GM12878 (cell line): Measurements from ENCODE around the gene RASAL2. TPM values are rescaled to one million over a fixed set of nuclear protein-coding genes. Genes with fewer than 3 reads are reported as not detected.
A peak's percentile ranks its signal among the peaks of the same experiment; 100 is the strongest.

Experiments used
- ATAC-seq: fragments of 200-7000 bp; cut with Tn5 transposase; 3 replicates; pipeline ENCODE4 v1.9.1; 2020; ENCODE audit warnings: mild to moderate bottlenecking, moderate library complexity
- BruUV-seq: library from RNA; stranded (reverse); fragments of 400-500 nt; replicated peaks from 2 replicates; lab custom pipeline; 2021; lab: Mats Ljungman, UMichigan
- CTCF ChIA-PET: fragments of 300-600 bp; sonication (Branson Sonifier 250); formaldehyde crosslinking; extraction: SDS; loops from one replicate; lab custom pipeline; 2021; ENCODE audit warnings: inconsistent platforms; lab: Yijun Ruan, JAX
- POLR2A ChIA-PET: fragments of 350-600 bp; formaldehyde crosslinking; extraction: SDS; loops from one replicate; lab custom pipeline; 2021; ENCODE audit warnings: inconsistent platforms; lab: Charles Lee
- RAD21 ChIA-PET: fragments of 300-600 bp; sonication (Branson Sonifier 250); formaldehyde crosslinking; loops from one replicate; lab custom pipeline; 2023; ENCODE audit warnings: antibody characterized with exemption; ENCODE audit not compliant: unreplicated experiment; lab: Charles Lee
- SMC1A ChIA-PET: fragments of 300-600 bp; sonication (Branson Sonifier 250); formaldehyde crosslinking; loops from one replicate; lab custom pipeline; 2023; ENCODE audit not compliant: unreplicated experiment, uncharacterized antibody; lab: Charles Lee
- DNase-seq: peaks from one replicate; pipeline ENCODE4 v3.0.0-alpha.2; 2011; ENCODE audit warnings: low read depth, low spot score
- FAIRE-seq: peaks from 3 replicates; lab custom pipeline; 2011; peaks lifted over from hg19 to GRCh38; lab: Jason Lieb, UNC
- H2AFZ ChIP-seq: 2 replicates; pipeline ENCODE4 v1.6.0; 2011; ENCODE audit warnings: low read depth, low read length, control low read depth; ENCODE audit not compliant: control insufficient read depth
- H3K27ac ChIP-seq: 2 replicates; pipeline ENCODE4 v1.5.1; 2011; ENCODE audit warnings: control low read depth; ENCODE audit not compliant: control insufficient read depth, insufficient read depth
- H3K27me3 ChIP-seq, 2 experiments: replicated peaks in 1 of 2; 2 replicates each; pipeline versions ENCODE4 v1.6.0 to v1.6.1; 2011; ENCODE audit warnings: low read length in 1 of 2; ENCODE audit not compliant: control insufficient read depth in 2 of 2, insufficient read depth in 2 of 2
- H3K36me3 ChIP-seq, 2 experiments: 2 replicates each; pipeline ENCODE4 v1.5.1; 2011; ENCODE audit warnings: low read length in 1 of 2; ENCODE audit not compliant: control insufficient read depth in 2 of 2, insufficient read depth in 2 of 2
- H3K4me1 ChIP-seq: 2 replicates; pipeline ENCODE4 v1.6.1; 2011; ENCODE audit warnings: mild to moderate bottlenecking, low read length, moderate library complexity, mixed read lengths; ENCODE audit not compliant: control insufficient read depth, insufficient read depth
- H3K4me2 ChIP-seq: 2 replicates; pipeline ENCODE4 v1.6.0; 2011; ENCODE audit warnings: control low read depth; ENCODE audit not compliant: control insufficient read depth, insufficient read depth
- H3K4me3 ChIP-seq: fragments of 200-600 bp; sonication (generic); 2 replicates; pipeline ENCODE4 v1.5.1; 2016
- H3K79me2 ChIP-seq: 2 replicates; pipeline ENCODE4 v1.6.0; 2011; ENCODE audit warnings: low read length; ENCODE audit not compliant: control insufficient read depth, insufficient read depth
- H3K9ac ChIP-seq: 2 replicates; pipeline ENCODE4 v1.8.0; 2011; ENCODE audit warnings: low read length, control low read depth, mixed read lengths; ENCODE audit not compliant: control insufficient read depth, insufficient read depth
- H3K9me3 ChIP-seq: replicated peaks from 3 replicates; pipeline ENCODE4 v1.5.1; 2011; ENCODE audit warnings: mild to moderate bottlenecking, low read length; ENCODE audit not compliant: control insufficient read depth, insufficient read depth
- H4K20me1 ChIP-seq: 2 replicates; pipeline ENCODE4 v1.6.0; 2011; ENCODE audit not compliant: control insufficient read depth, insufficient read depth
- ATF2 ChIP-seq: IDR thresholded peaks from 2 replicates; pipeline ENCODE4 v1.6.1; 2012; ENCODE audit warnings: low read length, inconsistent platforms
- ATF7 ChIP-seq: fragments of 450-650 bp; IDR thresholded peaks from 2 replicates; pipeline ENCODE4 v1.6.1; 2016; ENCODE audit warnings: low read depth, mild to moderate bottlenecking
- BCL11A ChIP-seq: IDR thresholded peaks from 2 replicates; pipeline ENCODE4 v1.6.1; 2011; ENCODE audit warnings: low read depth, low read length
- BMI1 ChIP-seq: fragments of 450-650 bp; IDR thresholded peaks from 2 replicates; pipeline ENCODE4 v1.6.1; 2016; ENCODE audit warnings: mild to moderate bottlenecking, moderate library complexity, borderline replicate concordance
- CBFB ChIP-seq: IDR thresholded peaks from 2 replicates; pipeline ENCODE4 v1.6.1; 2016; ENCODE audit warnings: antibody characterized with exemption, low read depth
- CREM ChIP-seq: IDR thresholded peaks from 2 replicates; pipeline ENCODE4 v1.6.1; 2014; ENCODE audit warnings: antibody characterized with exemption, low read depth
- DPF2 ChIP-seq: fragments of 450-650 bp; IDR thresholded peaks from 2 replicates; pipeline ENCODE4 v1.6.1; 2017; ENCODE audit warnings: mild to moderate bottlenecking
- EP300 ChIP-seq, 2 experiments: fragments of 150-350 bp in 1 of 2; IDR thresholded peaks; 2 replicates each; pipeline ENCODE4 v1.6.1; 2011 to 2012; ENCODE audit warnings: low read depth in 2 of 2, low read length in 2 of 2, borderline replicate concordance in 1 of 2, improper control_type of control experiment in 1 of 2, inconsistent platforms in 1 of 2; ENCODE audit not compliant: control insufficient read depth in 1 of 2
- FOXM1 ChIP-seq: IDR thresholded peaks from 2 replicates; pipeline ENCODE4 v1.6.1; 2012; ENCODE audit warnings: low read depth, mild to moderate bottlenecking, inconsistent platforms, low read length, moderate library complexity
- IKZF1 ChIP-seq: fragments of 450-650 bp; conservative IDR thresholded peaks from 2 replicates; pipeline ENCODE4 v1.6.1; 2017; ENCODE audit warnings: antibody characterized with exemption, mild to moderate bottlenecking
- IKZF2 ChIP-seq, 2 experiments: fragments of 450-650 bp; IDR thresholded peaks; 2 replicates each; pipeline ENCODE4 v1.6.1; 2017; ENCODE audit warnings: mild to moderate bottlenecking in 2 of 2, moderate library complexity in 2 of 2
- IRF4 ChIP-seq: IDR thresholded peaks from 2 replicates; pipeline ENCODE4 v1.6.1; 2011; ENCODE audit warnings: low read depth, low read length
- JUNB ChIP-seq: IDR thresholded peaks from 2 replicates; pipeline ENCODE4 v1.6.1; 2016; ENCODE audit warnings: antibody characterized with exemption, mild to moderate bottlenecking
- JUND ChIP-seq: IDR thresholded peaks from 2 replicates; pipeline ENCODE4 v1.6.1; 2012; ENCODE audit warnings: low read depth, mild to moderate bottlenecking, low read length, improper control_type of control experiment, moderate library complexity
- LARP7 ChIP-seq: fragments of 450-650 bp; IDR thresholded peaks from 2 replicates; pipeline ENCODE4 v1.6.1; 2017; ENCODE audit warnings: mild to moderate bottlenecking
- MTA2 ChIP-seq: fragments of 450-650 bp; IDR thresholded peaks from 2 replicates; pipeline ENCODE4 v1.6.1; 2016; ENCODE audit warnings: low read depth, mild to moderate bottlenecking, moderate library complexity
- MXI1 ChIP-seq: fragments of 150-350 bp; IDR thresholded peaks from 2 replicates; pipeline ENCODE4 v1.6.1; 2011; ENCODE audit warnings: low read depth, mild to moderate bottlenecking, inconsistent platforms, low read length, improper control_type of control experiment
- NFIC ChIP-seq: IDR thresholded peaks from 2 replicates; pipeline ENCODE4 v1.6.1; 2012; ENCODE audit warnings: low read depth, mild to moderate bottlenecking, inconsistent platforms, low read length, moderate library complexity
- RCOR1 ChIP-seq: conservative IDR thresholded peaks from 2 replicates; pipeline ENCODE4 v1.6.1; 2012; ENCODE audit warnings: low read depth, low read length, improper control_type of control experiment
- RUNX3 ChIP-seq: IDR thresholded peaks from 2 replicates; pipeline ENCODE4 v1.6.1; 2012; ENCODE audit warnings: low read length, inconsistent platforms
- SPI1 ChIP-seq: IDR thresholded peaks from 2 replicates; pipeline ENCODE4 v1.6.1; 2011; ENCODE audit warnings: low read depth, mild to moderate bottlenecking, low read length, moderate library complexity, borderline replicate concordance; ENCODE audit not compliant: insufficient read depth
- WGBS: methylation state at CpG from one replicate; pipeline ENCODE4 v1.1.6; 2016; ENCODE audit warnings: low lambda C conversion rate; ENCODE audit not compliant: insufficient replicate concordance, insufficient coverage; ENCODE audit errors: missing lambda C conversion rate; 5-methylcytosine and 5-hydroxymethylcytosine counted together
- in situ Hi-C: fragments of 300-500 bp; cut with MboI; formaldehyde crosslinking; loops from 9 replicates; pipeline ENCODE4 v1.14.3; 2018; ENCODE audit warnings: mixed read lengths
- intact Hi-C: fragments of 100-400 bp; cut with micrococcal nuclease; formaldehyde crosslinking; loops from one replicate; pipeline ENCODE4 v1.14.2; 2022; ENCODE audit not compliant: unreplicated experiment
- polyA plus RNA-seq, 11 experiments: library from polyadenylated mRNA; depleted of rRNA in 4 of 11; unstranded in 6 of 11; stranded (reverse) in 5 of 11; fragments of >200 nt; fragmentation: Nextera tagmentation in 4 of 11; fragmentation: Illumina TruSeq in 1 of 11; extraction: Ambion mirVana in 4 of 11; extraction: Trizol in 1 of 11; gene quantifications; 1 replicate in 1 of 11; 2 replicates in 10 of 11; pipeline versions ENCODE4 v1.2.1 to v1.2.3, GENCODE V29; 2011 to 2016; ENCODE audit warnings: inconsistent platforms in 2 of 11, missing spikeins in 2 of 11, low read depth in 1 of 11
- total RNA-seq, 4 experiments: library from RNA; depleted of rRNA in 3 of 4; stranded (reverse); fragments of >200 nt in 3 of 4; fragmentation: Illumina TruSeq in 1 of 4; extraction: Trizol in 1 of 4; gene quantifications; 2 replicates each; pipeline versions ENCODE4 v1.2.1 to v1.2.3, GENCODE V29; 2013 to 2021
- TF ChIP-seq, protein P1 (sequence below): fragments of 450-650 bp; formaldehyde crosslinking; IDR thresholded peaks from 2 replicates; pipeline ENCODE4 v1.5.0; 2022; ENCODE audit warnings: mild to moderate bottlenecking, missing genetic modification characterization

Gene RASAL2
- total and polyA plus RNA-seq, 10 of the 15 experiments (the other 5 are each of a cell fraction or from before 2014, with no cell fraction given), result 0.02 to 6.9 (median 0.17) TPM; not detected in 1

- intact Hi-C loops, result no loop called here
- Histone ChIP-seq H2AFZ (no peak overlapping the region), H3K79me2 (no peaks in the 10 kb centered on the region), H3K4me1 (no peaks in the 10 kb centered on the region), H3K4me3 (no peak overlapping the region), H3K4me2 (no peak overlapping the region), H3K27ac (no peak overlapping the region), H3K27me3 (no peaks in the 10 kb centered on the region), H3K36me3 (no peaks in the 10 kb centered on the region), H3K9me3 (no peaks in the 10 kb centered on the region), H4K20me1 (no peaks in the 10 kb centered on the region), H3K9ac (no peak overlapping the region)
- ATAC-seq, result peak; percentile 81
- BruUV-seq, result no TSS peak
- ChIA-PET CTCF (interaction anchor here (0.6 to 2.3 kb wide), 9 partner anchors 11 to 1223 kb away, joined by 3 to 7 read pairs (median 5); no protein-coding TSS in a partner anchor), SMC1A (interaction anchor here (0.7 to 2.6 kb wide), 9 partner anchors 10 to 66 kb away, joined by 3 to 15 read pairs (median 4); partner anchors contain the start of gene RASAL2), RAD21 (interaction anchor here (0.6 to 1.7 kb wide), 7 partner anchors 11 to 67 kb away, joined by 3 to 6 read pairs (median 3); no protein-coding TSS in a partner anchor), POLR2A (no interaction called here)
- in situ Hi-C loops, result no loop called here
- 3% methylated on average over 1 of the region's 1 CpG for WGBS
- DNase-seq, result no peak
- FAIRE-seq, result no peak
- TF ChIP-seq, protein P1, sequence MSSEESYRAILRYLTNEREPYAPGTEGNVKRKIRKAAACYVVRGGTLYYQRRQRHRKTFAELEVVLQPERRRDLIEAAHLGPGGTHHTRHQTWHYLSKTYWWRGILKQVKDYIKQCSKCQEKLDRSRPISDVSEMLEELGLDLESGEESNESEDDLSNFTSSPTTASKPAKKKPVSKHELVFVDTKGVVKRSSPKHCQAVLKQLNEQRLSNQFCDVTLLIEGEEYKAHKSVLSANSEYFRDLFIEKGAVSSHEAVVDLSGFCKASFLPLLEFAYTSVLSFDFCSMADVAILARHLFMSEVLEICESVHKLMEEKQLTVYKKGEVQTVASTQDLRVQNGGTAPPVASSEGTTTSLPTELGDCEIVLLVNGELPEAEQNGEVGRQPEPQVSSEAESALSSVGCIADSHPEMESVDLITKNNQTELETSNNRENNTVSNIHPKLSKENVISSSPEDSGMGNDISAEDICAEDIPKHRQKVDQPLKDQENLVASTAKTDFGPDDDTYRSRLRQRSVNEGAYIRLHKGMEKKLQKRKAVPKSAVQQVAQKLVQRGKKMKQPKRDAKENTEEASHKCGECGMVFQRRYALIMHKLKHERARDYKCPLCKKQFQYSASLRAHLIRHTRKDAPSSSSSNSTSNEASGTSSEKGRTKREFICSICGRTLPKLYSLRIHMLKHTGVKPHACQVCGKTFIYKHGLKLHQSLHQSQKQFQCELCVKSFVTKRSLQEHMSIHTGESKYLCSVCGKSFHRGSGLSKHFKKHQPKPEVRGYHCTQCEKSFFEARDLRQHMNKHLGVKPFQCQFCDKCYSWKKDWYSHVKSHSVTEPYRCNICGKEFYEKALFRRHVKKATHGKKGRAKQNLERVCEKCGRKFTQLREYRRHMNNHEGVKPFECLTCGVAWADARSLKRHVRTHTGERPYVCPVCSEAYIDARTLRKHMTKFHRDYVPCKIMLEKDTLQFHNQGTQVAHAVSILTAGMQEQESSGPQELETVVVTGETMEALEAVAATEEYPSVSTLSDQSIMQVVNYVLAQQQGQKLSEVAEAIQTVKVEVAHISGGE (CRISPR knock-in tag), result no peak
- TF ChIP-seq LARP7 (no peak), IRF4 (peak; percentile 79; the same call in 1 of the 2 replicates), IKZF2 (IDR thresholded peaks at IDR 0.05) (peak; percentile 63 to 70; a peak in 3 of 4 replicates), CBFB (no peak), JUND (peak; percentile 41; the same call in 1 of the 2 replicates), RUNX3 (peak; percentile 65), MXI1 (no peak), ATF7 (0 out of 2 replicates have a peak, but pooled peaks have one; percentile 43), MTA2 (peak; percentile 82), NFIC (peak; percentile 79; the same call in 1 of the 2 replicates), BMI1 (peak; percentile 71), JUNB (peak; percentile 94), ATF2 (peak; percentile 49; the same call in 1 of the 2 replicates), FOXM1 (peak; percentile 49; the same call in 1 of the 2 replicates), IKZF1 (peak; percentile 60), RCOR1 (no peak), CREM (peak; percentile 26; the same call in 1 of the 2 replicates), BCL11A (peak; percentile 79; the same call in 1 of the 2 replicates), DPF2 (peak; percentile 78; the same call in 1 of the 2 replicates), EP300 (IDR thresholded peaks at IDR 0.05; ENCODE audit: borderline replicate concordance in 1 of 2, control insufficient read depth in 1 of 2, low read depth in 2 of 2, low read length in 2 of 2) (peak in 1 of 2 experiments; percentile 74; a peak in 1 of 4 replicates), SPI1 (peak; percentile 21; the same call in 1 of the 2 replicates)
Measured at GRCh38 chr1:178122283-178122682, 28.4 kb downstream of the RASAL2 start.
